ENCODE data around the gene KCNN3. TPM values are rescaled to one million over a fixed set of nuclear protein-coding genes. Genes with fewer than 3 reads are reported as not detected.

KCNN3 gene
- polyA plus RNA-seq, 1 donor from 2014 or later = 2.2 TPM

- H3K36me3 ChIP-seq (ENCODE audit: insufficient read depth, low read length) = no peaks in the 10 kb centered on the region
- no peaks in the 10 kb centered on the region for H3K79me2 ChIP-seq (replicated peaks; ENCODE audit: insufficient read depth, low read length)
- H3K9me2 ChIP-seq (ENCODE audit: insufficient read depth, low read length) = no peaks in the 10 kb centered on the region
- H3K9ac ChIP-seq (ENCODE audit: low read length) = peak overlapping the region; percentile 38
- no peaks in the 10 kb centered on the region for H3F3A ChIP-seq (ENCODE audit: insufficient read depth, low read length, poor library complexity, severe bottlenecking)
- no peaks in the 10 kb centered on the region for H3K9me3 ChIP-seq (ENCODE audit: low read length)
- peak overlapping the region; percentile 37 for H3K4me3 ChIP-seq (ENCODE audit: low read length)
- TF ChIP-seq POLR2AphosphoS5 (IDR thresholded peaks at IDR 0.05) (no peak), MXI1 (conservative IDR thresholded peaks at IDR 0.05; ENCODE audit: poor library complexity, severe bottlenecking) (no peak), EZH2 (IDR thresholded peaks at IDR 0.05; ENCODE audit: borderline replicate concordance, insufficient read depth, low read length, poor library complexity, severe bottlenecking) (no peak), TAF1 (IDR thresholded peaks at IDR 0.05; ENCODE audit: low read depth) (no peak), SMC3 (conservative IDR thresholded peaks at IDR 0.05; ENCODE audit: poor library complexity) (no peak), REST (IDR thresholded peaks at IDR 0.05; ENCODE audit: borderline replicate concordance) (no peak), RAD21 (conservative IDR thresholded peaks at IDR 0.05) (no peak), CTCF (IDR thresholded peaks at IDR 0.05; ENCODE audit: poor library complexity, severe bottlenecking) (no peak)
- no peaks in the 10 kb centered on the region for H3K27me3 ChIP-seq (ENCODE audit: insufficient read depth, low read depth, low read length)
- H3K4me2 ChIP-seq (ENCODE audit: low read length) = no peak overlapping the region
- no peaks in the 10 kb centered on the region for H4K20me1 ChIP-seq (ENCODE audit: insufficient read depth)
- H3K27ac ChIP-seq (ENCODE audit: low read length) = peak overlapping the region; percentile 67
- H2AFZ ChIP-seq (ENCODE audit: low read depth, low read length) = no peak overlapping the region
These were observed 26.3 kb downstream of the KCNN3 start for GRCh38 chr1:154843636-154844296.

GRCh38 chr1:154842635-154843034, 27.4 kb downstream of the KCNN3 start:
- no peaks in the 10 kb centered on the region for H3K9me2 ChIP-seq (ENCODE audit: insufficient read depth, low read length)
- no peak for TF ChIP-seq CTCF (IDR thresholded peaks at IDR 0.05; ENCODE audit: poor library complexity, severe bottlenecking)
- TF ChIP-seq MXI1 (conservative IDR thresholded peaks at IDR 0.05; ENCODE audit: poor library complexity, severe bottlenecking) = no peak
- no peak for TF ChIP-seq RAD21 (conservative IDR thresholded peaks at IDR 0.05)
- no peak for TF ChIP-seq EZH2 (IDR thresholded peaks at IDR 0.05; ENCODE audit: borderline replicate concordance, insufficient read depth, low read length, poor library complexity, severe bottlenecking)
- TF ChIP-seq TAF1 (IDR thresholded peaks at IDR 0.05; ENCODE audit: low read depth) = no peak
- no peak for TF ChIP-seq POLR2AphosphoS5 (IDR thresholded peaks at IDR 0.05)
- TF ChIP-seq REST (IDR thresholded peaks at IDR 0.05; ENCODE audit: borderline replicate concordance) = no peak
- no peak for TF ChIP-seq SMC3 (conservative IDR thresholded peaks at IDR 0.05; ENCODE audit: poor library complexity)
- TF ChIP-seq EP300 (conservative IDR thresholded peaks at IDR 0.05; ENCODE audit: poor library complexity, severe bottlenecking) = no peak

More at GRCh38 chr1:154842635-154843034, 27.4 kb downstream of the KCNN3 start:
- no peaks in the 10 kb centered on the region for H3K79me2 ChIP-seq (replicated peaks; ENCODE audit: insufficient read depth, low read length)
- H2AFZ ChIP-seq (ENCODE audit: low read depth, low read length) = no peak overlapping the region
- H3K27ac ChIP-seq (ENCODE audit: low read length) = no peak overlapping the region
- no peaks in the 10 kb centered on the region for H3K9me3 ChIP-seq (ENCODE audit: low read length)
- H3K36me3 ChIP-seq (ENCODE audit: insufficient read depth, low read length) = no peaks in the 10 kb centered on the region
- H3K9ac ChIP-seq (ENCODE audit: low read length) = no peak overlapping the region
- no peak overlapping the region for H3K4me3 ChIP-seq (ENCODE audit: low read length)
- no peaks in the 10 kb centered on the region for H3K27me3 ChIP-seq (ENCODE audit: insufficient read depth, low read depth, low read length)
- no peaks in the 10 kb centered on the region for H4K20me1 ChIP-seq (ENCODE audit: insufficient read depth)
- no peaks in the 10 kb centered on the region for H3F3A ChIP-seq (ENCODE audit: insufficient read depth, low read length, poor library complexity, severe bottlenecking)
- H3K4me2 ChIP-seq (ENCODE audit: low read length) = no peak overlapping the region
